Measurements from ENCODE around the gene TBCD. TPM values are rescaled to one million over a fixed set of nuclear protein-coding genes. Genes with fewer than 3 reads are reported as not detected.

TBCD gene
- total RNA-seq, 1 experiment from 2014 or later: 129 TPM

GRCh38 chr17:82713071-82713723, 38.7 kb upstream of the TBCD start:
- H3K27ac Mint-ChIP-seq: no peak overlapping the region; a peak in 1 of 7 replicates
- no CpG with 5 or more reads among the region's 35 CpGs for WGBS (ENCODE audit: extremely low coverage, insufficient read length, low lambda C conversion rate)

More at GRCh38 chr17:82713071-82713723, 38.7 kb upstream of the TBCD start:
- Mint-ChIP-seq H3K4me3 (no peak overlapping the region), H3K36me3 (ENCODE audit: insufficient read depth in 1 of 3, low read depth in 3 of 3) (peaks cover 0 to 1% (median 0%) of the 10 kb centered on the region in 3 experiments; a peak in 3 of 7 replicates), H3K27me3 (ENCODE audit: low read depth) (peaks cover 19% of the 10 kb centered on the region), H3K9me3 (no peaks in the 10 kb centered on the region), H3K4me1 (peaks cover 11% of the 10 kb centered on the region in 2 experiments)
- H4K8ac ChIP-seq (replicated peaks; ENCODE audit: insufficient read length, low read depth, low read length): no peak overlapping the region
- H3K27ac ChIP-seq (ENCODE audit: insufficient read length, low read depth, low read length): no peak overlapping the region
- H3K79me2 ChIP-seq (ENCODE audit: insufficient read depth, low read length): no peaks in the 10 kb centered on the region
- no peak overlapping the region for H2AK5ac ChIP-seq (ENCODE audit: insufficient read length, low read length)
- no peak for TF ChIP-seq CTCF (conservative IDR thresholded peaks at IDR 0.05)
- no peak overlapping the region for H3K18ac ChIP-seq (ENCODE audit: insufficient read length, low read depth, low read length)
- H3K4ac ChIP-seq (ENCODE audit: low read depth, low read length): no peak overlapping the region
- no peak overlapping the region for H2BK120ac ChIP-seq (ENCODE audit: low read depth, low read length, poor library complexity, severe bottlenecking)
- no peaks in the 10 kb centered on the region for H3K4me1 ChIP-seq (ENCODE audit: insufficient read depth, low read length)
- H3K4me2 ChIP-seq (ENCODE audit: insufficient read depth, insufficient read length, low read length): no peak overlapping the region
- no peak overlapping the region for H2BK15ac ChIP-seq (ENCODE audit: low read depth, low read length)
- H2BK20ac ChIP-seq (ENCODE audit: low read depth, low read length, poor library complexity, severe bottlenecking): no peak overlapping the region
- no peak for DNase-seq
- H3K79me1 ChIP-seq (ENCODE audit: insufficient read depth, low read depth, low read length, poor library complexity, severe bottlenecking): no peaks in the 10 kb centered on the region
- H2BK12ac ChIP-seq (ENCODE audit: insufficient read length, low read depth, low read length): no peak overlapping the region
- no peak overlapping the region for H3T11ph ChIP-seq (ENCODE audit: low read length)
- peaks cover 14% of the 10 kb centered on the region for H3K23me2 ChIP-seq (ENCODE audit: insufficient read length, low read depth, low read length, poor library complexity, severe bottlenecking)
- no peak overlapping the region for H4K5ac ChIP-seq (ENCODE audit: insufficient read length, low read depth, low read length)
- no peak overlapping the region for H3K9ac ChIP-seq (ENCODE audit: extremely low read depth, insufficient read length, low read length)
- no peaks in the 10 kb centered on the region for H4K20me1 ChIP-seq (ENCODE audit: control insufficient read depth, insufficient read depth, insufficient read length)
- no peak overlapping the region for H2AFZ ChIP-seq (ENCODE audit: low read length)
- no peak overlapping the region for H4K91ac ChIP-seq (ENCODE audit: insufficient read length, low read depth, low read length)
- H3K14ac ChIP-seq (ENCODE audit: insufficient read depth, low read length): no peak overlapping the region
- no peak overlapping the region for H3K23ac ChIP-seq (ENCODE audit: insufficient read length, low read depth, low read length)
- H3K9me3 ChIP-seq (ENCODE audit: control insufficient read depth, low read depth, low read length): no peaks in the 10 kb centered on the region
- no peak overlapping the region for H2BK5ac ChIP-seq (ENCODE audit: insufficient read length, low read length)
- H3K27me3 ChIP-seq (ENCODE audit: insufficient read depth, low read length): no peaks in the 10 kb centered on the region; the same call in 1 of the 2 replicates
- H3K56ac ChIP-seq (ENCODE audit: insufficient read length, low read depth, low read length): no peak overlapping the region
